HS-5 (cell line): ENCODE data around the gene RPL21.
A peak's percentile ranks its signal among the peaks of the same experiment; 100 is the strongest.
"Not testable (repeated sequence)": the region's sequence is repeated elsewhere in the genome, so short reads cannot be mapped to it uniquely, and the experiment has no call there.

Experiments used
- DNase-seq: peaks from one replicate; pipeline ENCODE4 v3.0.0-alpha.2; 2012; ENCODE audit warnings: low read depth

The RPL21 gene

DNA sequence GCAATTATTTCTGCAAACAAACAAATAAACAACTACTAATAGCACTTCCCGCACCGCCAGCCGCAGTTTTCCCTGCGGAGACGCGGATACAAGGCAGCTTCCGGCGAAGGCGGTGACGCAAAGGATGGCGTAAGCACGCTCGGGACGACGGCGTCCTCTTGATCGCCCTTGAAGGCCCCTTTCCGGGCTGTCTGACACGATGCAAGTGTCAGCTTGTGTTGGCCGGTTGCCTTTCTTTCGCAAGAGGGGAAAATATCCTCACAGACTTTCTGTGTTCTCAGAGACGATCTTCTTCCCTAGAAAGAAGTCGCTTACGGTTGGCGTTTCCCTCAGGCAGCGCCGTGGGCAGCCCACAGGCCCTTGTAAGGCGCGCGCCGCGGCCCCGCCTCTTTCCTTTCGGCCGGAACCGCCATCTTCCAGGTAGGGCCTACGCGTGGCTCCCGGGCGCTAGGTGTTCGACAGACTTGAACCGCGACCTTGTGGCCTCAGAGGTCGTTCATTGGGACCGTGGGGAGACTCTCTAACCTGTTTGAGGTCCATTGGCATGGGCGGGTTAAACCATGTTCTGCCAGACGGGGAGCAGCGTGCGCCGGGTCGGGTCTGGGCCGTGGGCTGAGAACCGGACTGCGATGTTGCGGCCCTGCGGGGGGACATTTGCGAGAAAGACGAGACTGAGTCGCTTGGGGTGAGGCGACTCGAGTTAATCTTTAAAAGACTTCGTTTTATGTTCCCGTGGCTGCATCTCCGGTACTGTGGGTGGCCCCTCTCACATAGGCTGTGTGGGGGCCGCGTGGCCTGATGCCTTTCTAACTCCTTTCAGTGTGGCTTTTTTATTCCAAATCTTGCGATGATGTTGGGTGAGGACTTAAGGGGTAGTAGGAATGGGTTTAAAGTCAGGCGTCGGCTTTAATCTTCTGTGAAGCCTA, at the start of gene RPL21:
TSS of gene RPL21 (plus strand) at position 393 of the 926 bp plus-strand sequence. CDS start 2,219 bp downstream, outside the sequence.
- DNase-seq, result peak; percentile 82

DNA sequence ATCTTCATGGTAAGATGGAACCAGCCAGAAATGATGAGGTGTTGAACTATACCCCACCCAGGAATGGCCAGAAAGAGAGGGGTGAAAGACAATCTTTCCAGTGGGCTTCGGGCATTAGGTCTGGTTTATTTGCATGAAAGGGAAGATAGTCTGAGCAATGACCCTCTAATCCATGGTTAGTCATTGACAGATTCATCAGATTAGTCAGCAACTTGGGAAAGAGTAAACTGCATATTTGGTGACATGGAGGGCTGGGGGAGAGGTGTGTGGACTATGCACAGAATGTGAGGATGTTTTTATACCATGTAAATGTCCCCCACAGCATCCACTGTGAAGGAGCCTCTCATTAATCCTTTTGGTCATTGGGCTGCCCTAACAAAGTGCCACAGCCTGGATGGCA, 49.7 kb upstream of the RPL21 start:
- DNase-seq, result no peak

- DNase-seq, result no peak
These were observed 48.2 kb upstream of the RPL21 start for GRCh38 chr13:27203186-27203585.

GRCh38 chr13:27203854-27204253, 47.5 kb upstream of the RPL21 start:
- DNase-seq, result no peak

- DNase-seq, result no peak
These were observed 42.8 kb upstream of the RPL21 start for GRCh38 chr13:27208514-27208913.

- DNase-seq, result no peak
These were observed 40.1 kb upstream of the RPL21 start for GRCh38 chr13:27211271-27211670.

DNA sequence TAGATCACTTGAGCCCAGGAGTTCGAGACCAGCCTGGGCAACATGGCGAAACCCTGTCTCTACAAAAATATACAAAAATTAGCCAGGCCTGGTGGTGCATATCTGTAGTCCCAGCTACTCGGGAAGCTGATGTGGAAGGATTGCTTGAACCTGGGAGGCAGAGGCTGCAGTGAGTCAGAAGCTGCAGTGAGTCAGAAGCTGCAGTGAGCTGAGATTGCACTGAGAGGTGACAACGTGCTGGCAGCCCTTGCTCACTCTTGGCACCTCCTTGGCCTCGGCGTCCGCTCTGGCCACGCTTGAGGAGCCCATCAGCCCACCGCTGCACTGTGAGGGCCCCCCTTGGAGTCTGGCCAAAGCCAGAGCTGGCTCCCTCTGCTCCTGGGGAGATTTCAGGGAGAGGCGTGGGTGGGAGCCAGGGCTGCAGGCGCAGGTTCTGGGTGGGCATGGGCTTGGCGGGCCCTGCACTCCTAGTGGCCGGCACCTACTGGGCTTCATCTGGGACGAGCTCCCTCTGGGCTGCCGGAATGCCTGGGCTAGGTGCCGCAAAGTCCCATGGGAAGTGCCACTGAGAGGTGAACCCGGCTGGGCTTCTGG, 39.5 kb upstream of the RPL21 start:
- DNase-seq, result no peak

DNA sequence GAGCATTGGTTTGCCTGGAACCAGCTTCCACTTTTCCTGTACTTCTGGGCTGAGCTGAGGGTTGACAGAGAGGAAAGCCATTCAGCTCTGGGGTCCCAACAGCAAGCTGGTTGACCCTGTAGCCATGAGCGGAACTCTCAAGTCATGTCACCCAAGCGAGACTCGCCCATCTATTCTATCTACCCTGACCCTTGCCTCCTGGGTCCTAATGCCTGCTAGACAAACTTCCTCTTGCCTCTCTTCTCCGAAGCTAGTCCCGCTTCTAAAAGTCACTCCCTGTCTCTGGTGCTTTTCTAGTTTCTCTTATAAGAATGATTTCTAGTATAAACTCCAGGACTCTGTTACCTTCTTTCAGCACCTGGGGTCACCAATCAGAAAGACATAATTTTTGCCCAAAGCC, 38.0 kb upstream of the RPL21 start:
- not testable (repeated sequence) for DNase-seq

GRCh38 chr13:27217791-27218190, 33.6 kb upstream of the RPL21 start:
- not testable (repeated sequence) for DNase-seq

DNA sequence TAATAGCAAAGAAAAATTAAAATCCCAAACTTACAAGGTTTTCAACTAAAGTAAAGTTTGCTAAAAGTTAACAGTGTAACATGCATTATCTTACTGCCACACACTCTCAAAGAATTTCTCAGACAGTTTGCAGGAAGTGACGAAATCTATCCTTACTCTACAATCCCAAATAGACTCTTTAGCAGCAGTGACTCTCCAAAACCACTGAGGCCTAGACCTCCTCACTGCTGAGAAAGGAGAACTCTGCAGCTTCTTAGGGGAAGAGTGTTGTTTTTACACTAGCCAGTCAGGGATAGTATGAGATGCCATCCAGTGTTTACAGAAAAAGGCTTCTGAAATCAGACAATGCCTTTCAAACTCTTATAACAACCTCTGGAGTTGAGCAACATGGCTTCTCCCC, 32.5 kb upstream of the RPL21 start:
- not testable (repeated sequence) for DNase-seq

- no peak for DNase-seq
These were observed 31.7 kb upstream of the RPL21 start for GRCh38 chr13:27219611-27220010.

- not testable (repeated sequence) for DNase-seq
These were observed 29.3 kb upstream of the RPL21 start for GRCh38 chr13:27222100-27222499.

GRCh38 chr13:27226991-27227390, 24.4 kb upstream of the RPL21 start:
- DNase-seq, result no peak

DNA sequence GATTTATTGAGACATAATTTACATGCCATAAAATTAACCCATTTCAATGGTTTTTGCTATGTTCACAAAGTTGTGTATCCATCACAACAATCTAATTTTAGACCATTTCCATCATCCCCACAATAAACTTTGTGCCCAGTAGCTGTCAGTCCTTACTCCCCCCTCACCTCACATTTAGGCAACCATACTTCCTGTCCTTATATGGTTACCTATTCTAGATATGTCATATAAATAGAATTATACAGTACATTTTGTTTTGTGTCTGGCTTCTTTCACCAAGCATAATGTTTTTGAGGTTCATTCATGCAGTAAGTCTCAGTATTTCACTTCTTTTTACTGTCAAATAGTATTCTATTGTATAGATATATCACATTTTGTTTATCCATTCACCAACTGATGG, 23.2 kb upstream of the RPL21 start:
- DNase-seq, result no peak

GRCh38 chr13:27229642-27230041, 21.7 kb upstream of the RPL21 start:
- no peak for DNase-seq

DNA sequence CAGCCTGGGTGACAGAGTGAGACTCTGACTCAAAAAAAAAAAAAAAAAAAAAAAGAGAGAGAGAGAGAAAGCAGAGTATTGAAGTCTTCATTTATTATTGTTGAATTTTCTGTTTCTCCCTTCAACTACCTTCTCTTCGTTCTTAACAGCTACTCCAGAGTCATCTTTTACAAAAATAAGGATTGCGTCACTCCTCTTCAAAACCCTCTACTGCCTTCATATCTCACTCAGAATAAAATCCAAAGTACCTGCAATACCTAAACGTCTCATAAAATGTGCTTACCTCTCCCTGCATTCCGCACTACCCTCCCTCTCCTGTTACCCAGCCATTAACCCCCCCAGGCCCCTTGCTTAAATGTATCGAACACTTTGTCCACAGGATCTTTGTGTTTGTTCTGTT, 17.4 kb upstream of the RPL21 start:
- DNase-seq, result no peak

GRCh38 chr13:27236478-27236877, 14.9 kb upstream of the RPL21 start:
- no peak for DNase-seq

DNA sequence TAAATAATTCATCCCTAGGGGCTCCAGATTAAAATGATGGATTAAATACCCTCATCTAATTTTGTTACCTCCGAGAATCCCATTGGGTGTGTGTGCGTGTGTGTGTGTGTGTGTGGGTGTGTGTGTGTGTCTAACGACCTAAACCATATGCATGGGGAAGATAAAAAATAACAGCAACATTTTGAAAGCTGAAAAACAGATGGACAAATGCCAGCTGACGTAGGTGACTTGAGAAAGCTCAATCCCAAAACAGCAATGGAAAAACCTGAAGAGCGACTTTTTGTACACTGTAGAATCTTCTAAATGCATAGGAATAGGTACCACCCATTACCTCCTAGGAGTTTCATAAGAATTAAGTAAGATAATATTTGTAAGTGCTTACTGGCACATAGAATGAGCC, 8.7 kb upstream of the RPL21 start:
- no peak for DNase-seq

DNA sequence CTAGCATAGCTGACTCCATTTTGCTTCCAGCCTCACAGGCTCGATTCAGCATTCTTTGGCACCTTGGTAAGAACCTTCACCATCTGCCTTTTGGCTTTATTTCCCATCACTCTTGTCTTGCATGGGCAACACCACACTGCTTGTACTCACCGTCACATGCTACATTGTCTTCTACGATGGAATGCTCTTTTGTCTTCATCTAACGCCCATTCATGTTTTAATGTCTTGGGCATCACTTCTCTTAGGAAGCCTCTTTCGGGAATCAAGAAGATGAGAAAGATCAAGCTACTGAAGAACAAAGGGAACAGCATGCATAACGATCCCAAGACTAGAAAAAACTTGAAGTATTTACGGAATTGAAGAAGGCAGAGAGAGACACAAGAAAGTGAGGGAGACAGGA, 5.7 kb upstream of the RPL21 start:
- DNase-seq, result no peak

DNA sequence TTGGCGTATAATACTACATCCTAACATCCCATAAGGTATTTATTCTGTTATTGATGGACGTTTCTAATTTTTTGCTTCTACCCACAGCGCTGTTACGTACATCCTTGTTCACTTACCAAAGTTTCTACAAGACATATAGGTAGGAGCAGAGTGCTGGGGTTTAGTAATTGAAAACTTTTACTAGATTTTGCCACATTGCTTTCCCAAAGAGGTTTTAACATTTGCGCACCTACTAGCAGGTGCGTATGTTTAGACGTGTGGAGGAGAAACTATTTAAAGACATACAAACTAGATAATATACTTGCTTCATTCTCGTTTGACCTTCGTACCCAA, 559 bp upstream of the RPL21 start:
- DNase-seq, result no peak

DNA sequence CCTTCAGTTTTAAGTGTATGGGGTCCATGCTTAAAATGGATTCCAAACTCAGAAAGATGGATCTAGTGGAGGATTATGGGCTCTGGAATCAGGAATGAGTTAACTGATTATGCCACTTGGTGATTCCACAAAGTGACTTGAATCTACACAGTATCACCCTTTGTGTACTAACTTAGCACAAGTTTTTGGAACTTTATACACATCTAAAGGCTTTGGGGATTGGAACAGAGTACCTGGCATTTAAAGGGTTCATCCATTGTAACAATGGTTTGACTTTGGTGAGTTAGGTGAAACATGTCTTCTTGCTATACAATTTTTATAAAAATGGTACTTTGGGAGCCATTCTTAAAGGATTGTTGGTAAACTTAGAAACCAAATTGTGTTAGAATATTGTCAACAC, 1.1 kb downstream of the RPL21 start:
- DNase-seq, result no peak

- DNase-seq, result no peak
These were observed 5.8 kb downstream of the RPL21 start for GRCh38 chr13:27257233-27257568.

DNA sequence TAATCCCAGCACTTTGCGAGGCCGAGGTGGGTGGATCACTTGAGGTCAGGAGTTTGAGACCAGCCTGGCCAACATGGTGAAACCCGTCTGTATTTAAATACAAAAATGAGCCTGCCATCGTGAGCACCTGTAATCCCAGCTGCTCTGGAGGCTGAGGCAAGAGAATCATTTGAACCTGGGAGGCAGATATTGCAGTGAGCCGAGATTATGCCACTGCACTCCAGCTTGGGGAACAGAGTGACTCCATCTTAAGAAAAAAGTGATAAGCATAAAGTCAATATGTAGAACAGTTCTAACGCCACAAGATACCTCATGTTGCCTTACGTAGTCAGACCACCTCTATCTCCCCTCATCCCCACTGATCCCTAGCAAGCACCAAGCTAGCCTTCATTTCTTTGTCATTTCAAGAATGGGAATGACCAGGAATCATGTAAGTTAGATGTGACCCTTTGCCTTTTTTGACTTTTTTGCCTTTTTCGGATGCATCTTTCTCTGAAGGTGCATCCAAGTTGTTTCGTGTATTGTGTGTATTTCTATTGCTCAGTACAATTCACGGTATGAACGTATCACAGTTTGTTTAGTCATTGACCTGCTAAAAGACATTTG, 6.4 kb downstream of the RPL21 start:
- no peak for DNase-seq
